IMR-90 (cell line): ENCODE data around the gene FAM200C.
A peak's percentile ranks its signal among the peaks of the same experiment; 100 is the strongest.

Experiments used
- CEBPB ChIP-seq: IDR thresholded peaks from 2 replicates; pipeline ENCODE4 v1.6.1; 2012; ENCODE audit warnings: low read depth, low read length, improper control_type of control experiment
- CTCF ChIP-seq: conservative IDR thresholded peaks from 2 replicates; pipeline ENCODE4 v1.5.1; 2012; ENCODE audit warnings: mild to moderate bottlenecking, low read depth, low read length, improper control_type of control experiment
- ELK1 ChIP-seq: fragments of 150-350 bp; IDR thresholded peaks from 2 replicates; pipeline ENCODE4 v1.6.1; 2016; ENCODE audit warnings: low read depth, mild to moderate bottlenecking, low read length, moderate library complexity, borderline replicate concordance
- MXI1 ChIP-seq: IDR thresholded peaks from 2 replicates; pipeline ENCODE4 v1.6.1; 2012; ENCODE audit warnings: low read depth, mild to moderate bottlenecking, low read length, moderate library complexity, borderline replicate concordance
- POLR2A ChIP-seq: IDR thresholded peaks from 2 replicates; pipeline ENCODE4 v1.6.1; 2012; ENCODE audit warnings: mild to moderate bottlenecking, low read depth, low read length
- RAD21 ChIP-seq: IDR thresholded peaks from 2 replicates; pipeline ENCODE4 v1.6.1; 2012; ENCODE audit warnings: low read length, improper control_type of control experiment
- RCOR1 ChIP-seq: IDR thresholded peaks from 2 replicates; pipeline ENCODE4 v1.6.1; 2012; ENCODE audit warnings: mild to moderate bottlenecking, low read length, improper control_type of control experiment; ENCODE audit not compliant: insufficient replicate concordance
- RFX5 ChIP-seq: IDR thresholded peaks from 2 replicates; pipeline ENCODE4 v1.8.0; 2012; ENCODE audit warnings: low read depth, mild to moderate bottlenecking, low read length, moderate library complexity
- SMC3 ChIP-seq: fragments of 150-350 bp; IDR thresholded peaks from 2 replicates; pipeline ENCODE4 v1.6.1; 2016; ENCODE audit warnings: low read depth, mild to moderate bottlenecking, antibody characterized with exemption, low read length, moderate library complexity
- USF2 ChIP-seq: fragments of 150-350 bp; IDR thresholded peaks from 2 replicates; pipeline ENCODE4 v1.6.1; 2017; ENCODE audit warnings: mild to moderate bottlenecking, antibody characterized with exemption, low read length, low read depth

GRCh38 chr5:160369990-160370712, 29.7 kb downstream of the FAM200C start, which contains the start of gene C1QTNF2:
- TF ChIP-seq CTCF, result no peak
- no peak for TF ChIP-seq POLR2A
- TF ChIP-seq CEBPB, result no peak
- no peak for TF ChIP-seq RAD21
- TF ChIP-seq ELK1, result no peak
- TF ChIP-seq RFX5, result no peak
- no peak for TF ChIP-seq MXI1
- no peak for TF ChIP-seq SMC3
- no peak for TF ChIP-seq RCOR1
- peak; percentile 95 for TF ChIP-seq USF2
